H1 (cell line): Measurements from ENCODE around the gene LY6G5B. TPM values are rescaled to one million over a fixed set of nuclear protein-coding genes. Genes with fewer than 3 reads are reported as not detected.

Source experiments
- CTCF ChIA-PET: fragments of 300-600 bp; sonication (Branson Sonifier 250); formaldehyde crosslinking; loops from one replicate; lab custom pipeline; 2021; ENCODE audit not compliant: partially characterized antibody; lab: Charles Lee
- POLR2A ChIA-PET: fragments of 300-600 bp; sonication (Branson Sonifier 250); formaldehyde crosslinking; loops from one replicate; lab custom pipeline; 2021; ENCODE audit warnings: inconsistent platforms; ENCODE audit not compliant: partially characterized antibody; lab: Charles Lee
- DNase-seq, 2 experiments: peaks; one replicate each; pipeline versions ENCODE4 v3.0.0 to v3.0.0-alpha.2; 2010 to 2022; ENCODE audit warnings: low spot score in 2 of 2, low read depth in 1 of 2, mixed read lengths in 1 of 2
- FAIRE-seq: peaks from 2 replicates; lab custom pipeline; 2011; peaks lifted over from hg19 to GRCh38; lab: Jason Lieb, UNC
- H2AFZ ChIP-seq: 2 replicates; pipeline ENCODE4 v1.8.1; 2012; ENCODE audit warnings: low read length, inconsistent platforms
- H2AK5ac ChIP-seq: 2 replicates; pipeline ENCODE4 v1.6.1; 2013; ENCODE audit warnings: low read depth, low read length
- H2BK120ac ChIP-seq: replicated peaks from 2 replicates; pipeline ENCODE3; 2013; ENCODE audit warnings: low read depth, low read length, inconsistent platforms
- H2BK12ac ChIP-seq: 2 replicates; pipeline ENCODE4 v1.6.1; 2013; ENCODE audit warnings: low read depth, low read length
- H2BK15ac ChIP-seq: 2 replicates; pipeline ENCODE4 v1.6.1; 2013; ENCODE audit warnings: low read length
- H2BK20ac ChIP-seq: 2 replicates; pipeline ENCODE4 v1.6.1; 2013; ENCODE audit warnings: low read length
- H2BK5ac ChIP-seq: 2 replicates; pipeline ENCODE4 v1.6.1; 2013; ENCODE audit warnings: low read depth, low read length
- H3K14ac ChIP-seq: 2 replicates; pipeline ENCODE4 v1.6.1; 2013; ENCODE audit warnings: inconsistent platforms; ENCODE audit not compliant: insufficient read length
- H3K18ac ChIP-seq: 2 replicates; pipeline ENCODE4 v1.6.1; 2013; ENCODE audit warnings: low read length; ENCODE audit errors: extremely low read depth
- H3K23ac ChIP-seq: 2 replicates; pipeline ENCODE4 v1.6.1; 2013; ENCODE audit warnings: inconsistent platforms; ENCODE audit not compliant: insufficient read length
- H3K23me2 ChIP-seq: 2 replicates; pipeline ENCODE4 v1.6.1; 2013; ENCODE audit warnings: low read depth, low read length
- H3K27ac ChIP-seq: 2 replicates; pipeline ENCODE4 v1.6.1; 2011; ENCODE audit warnings: low read depth, low read length, inconsistent platforms
- H3K27me3 ChIP-seq, 4 experiments: replicated peaks in 1 of 4; 1 replicate in 1 of 4; 2 replicates in 3 of 4; pipeline versions ENCODE4 v1.6.1 to v1.8.1; 2011 to 2013; ENCODE audit warnings: low read length in 3 of 4, mild to moderate bottlenecking in 3 of 4, inconsistent platforms in 2 of 4, mixed read lengths in 2 of 4, moderate library complexity in 1 of 4; ENCODE audit not compliant: control insufficient read depth in 3 of 4, insufficient read depth in 3 of 4; ENCODE audit errors: extremely low read depth in 1 of 4
- H3K36me3 ChIP-seq, 4 experiments: 2 replicates each; pipeline versions ENCODE4 v1.6.1 to v1.8.1; 2011 to 2013; ENCODE audit warnings: mild to moderate bottlenecking in 4 of 4, low read length in 3 of 4, moderate library complexity in 2 of 4, control low read depth in 1 of 4, inconsistent platforms in 1 of 4; ENCODE audit not compliant: insufficient read depth in 4 of 4, control insufficient read depth in 2 of 4
- H3K4ac ChIP-seq: replicated peaks from 2 replicates; pipeline ENCODE3; 2013; ENCODE audit warnings: low read length, low read depth, mixed read lengths, inconsistent platforms; ENCODE audit not compliant: insufficient read length
- H3K4me1 ChIP-seq, 4 experiments: replicated peaks in 1 of 4; 1 replicate in 1 of 4; 2 replicates in 3 of 4; pipeline versions ENCODE4 v1.6.1 to v1.8.1; 2011 to 2013; ENCODE audit warnings: low read length in 3 of 4, inconsistent platforms in 2 of 4, mixed read lengths in 1 of 4; ENCODE audit not compliant: insufficient read depth in 4 of 4, control insufficient read depth in 3 of 4
- H3K4me2 ChIP-seq, 2 experiments: 2 replicates each; pipeline versions ENCODE4 v1.6.1 to v1.8.1; 2011 to 2013; ENCODE audit warnings: low read depth in 2 of 2, low read length in 2 of 2, control low read depth in 1 of 2, inconsistent platforms in 1 of 2, mild to moderate bottlenecking in 1 of 2; ENCODE audit not compliant: insufficient read depth in 1 of 2
- H3K4me3 ChIP-seq, 4 experiments: fragments of 200-600, 300-600 bp in 1 of 4; sonication (generic), shearing (Covaris generic), sonication (Bioruptor Twin) in 1 of 4; 2 replicates each; pipeline versions ENCODE4 v1.5.1 to v1.8.1; 2011 to 2016; ENCODE audit warnings: low read length in 4 of 4, low read depth in 3 of 4, control low read depth in 2 of 4, inconsistent platforms in 2 of 4, mild to moderate bottlenecking in 2 of 4, mixed read lengths in 1 of 4, moderate library complexity in 1 of 4; ENCODE audit not compliant: insufficient read depth in 2 of 4; ENCODE audit errors: extremely low read depth in 1 of 4
- H3K56ac ChIP-seq: replicated peaks from 2 replicates; pipeline ENCODE3; 2013; ENCODE audit warnings: low read depth, mild to moderate bottlenecking, mixed read lengths, low read length, inconsistent platforms; ENCODE audit not compliant: insufficient read length
- H3K79me1 ChIP-seq: 2 replicates; pipeline ENCODE4 v1.6.1; 2013; ENCODE audit warnings: low read depth, low read length, control low read depth
- H3K79me2 ChIP-seq, 2 experiments: 2 replicates each; pipeline versions ENCODE4 v1.6.1 to v1.8.1; 2012 to 2013; ENCODE audit warnings: low read length in 2 of 2, mild to moderate bottlenecking in 2 of 2, inconsistent platforms in 1 of 2; ENCODE audit not compliant: insufficient read depth in 2 of 2, control insufficient read depth in 1 of 2
- H3K9ac ChIP-seq, 4 experiments: replicated peaks in 1 of 4; 1 replicate in 1 of 4; 2 replicates in 3 of 4; pipeline versions ENCODE4 v1.6.1 to v1.8.1; 2011 to 2013; ENCODE audit warnings: low read depth in 3 of 4, low read length in 3 of 4, control low read depth in 2 of 4, mild to moderate bottlenecking in 2 of 4, moderate library complexity in 2 of 4, inconsistent platforms in 1 of 4; ENCODE audit errors: extremely low read depth in 1 of 4
- H3K9me3 ChIP-seq, 2 experiments: 2 replicates each; pipeline versions ENCODE4 v1.6.1 to v1.8.1; 2012 to 2013; ENCODE audit warnings: mild to moderate bottlenecking in 2 of 2, moderate library complexity in 2 of 2, control low read depth in 1 of 2, inconsistent platforms in 1 of 2, low read depth in 1 of 2, low read length in 1 of 2, mixed read lengths in 1 of 2; ENCODE audit not compliant: insufficient read depth in 2 of 2
- H4K20me1 ChIP-seq, 2 experiments: replicated peaks in 1 of 2; 2 replicates each; pipeline versions ENCODE3 to v1.8.1; 2011 to 2013; ENCODE audit warnings: inconsistent platforms in 2 of 2, low read length in 2 of 2, mild to moderate bottlenecking in 1 of 2; ENCODE audit not compliant: insufficient read depth in 2 of 2, control insufficient read depth in 1 of 2
- H4K5ac ChIP-seq: 2 replicates; pipeline ENCODE4 v1.6.1; 2013; ENCODE audit warnings: low read length, low read depth, mixed read lengths, inconsistent platforms; ENCODE audit not compliant: insufficient read length
- H4K8ac ChIP-seq: 2 replicates; pipeline ENCODE4 v1.8.0; 2013; ENCODE audit warnings: mild to moderate bottlenecking, moderate library complexity, low read length, inconsistent platforms; ENCODE audit not compliant: insufficient read depth; ENCODE audit errors: extremely low read depth
- H4K91ac ChIP-seq: replicated peaks from 2 replicates; pipeline ENCODE3; 2013; ENCODE audit warnings: low read length, mixed read lengths, inconsistent platforms; ENCODE audit not compliant: insufficient read length
- ATF3 ChIP-seq: IDR thresholded peaks from 2 replicates; pipeline ENCODE4 v1.6.1; 2011; ENCODE audit warnings: low read depth, mild to moderate bottlenecking, low read length; ENCODE audit not compliant: insufficient read depth
- CHD2 ChIP-seq: IDR thresholded peaks from 2 replicates; pipeline ENCODE4 v1.6.1; 2012; ENCODE audit warnings: low read length, improper control_type of control experiment
- EZH2 ChIP-seq: fragments of 200-600 bp; sonication (generic); IDR thresholded peaks from 2 replicates; pipeline ENCODE4 v1.7.1; 2012; ENCODE audit warnings: low read depth, mild to moderate bottlenecking, moderate library complexity, low read length, inconsistent platforms; ENCODE audit not compliant: severe bottlenecking
- GABPA ChIP-seq: IDR thresholded peaks from 2 replicates; pipeline ENCODE4 v1.6.1; 2011; ENCODE audit warnings: mild to moderate bottlenecking, low read length, moderate library complexity, borderline replicate concordance; ENCODE audit not compliant: insufficient read depth
- JUND ChIP-seq: IDR thresholded peaks from 2 replicates; pipeline ENCODE4 v1.6.1; 2011; ENCODE audit warnings: mild to moderate bottlenecking, improper control_type of control experiment, low read length
- KDM5A ChIP-seq: fragments of 200-600 bp; IDR thresholded peaks from 2 replicates; pipeline ENCODE4 v1.7.1; 2012; ENCODE audit warnings: mild to moderate bottlenecking, low read length, inconsistent platforms, mixed read lengths
- POU5F1 ChIP-seq: IDR thresholded peaks from 2 replicates; pipeline ENCODE4 v1.6.1; 2011; ENCODE audit warnings: low read depth, mild to moderate bottlenecking, low read length, moderate library complexity
- RAD21 ChIP-seq, 2 experiments: IDR thresholded peaks in 1 of 2; conservative IDR thresholded peaks in 1 of 2; 2 replicates each; pipeline ENCODE4 v1.6.1; 2011; ENCODE audit warnings: low read depth in 2 of 2, low read length in 2 of 2, improper control_type of control experiment in 1 of 2, inconsistent platforms in 1 of 2, mild to moderate bottlenecking in 1 of 2, moderate library complexity in 1 of 2
- RXRA ChIP-seq: IDR thresholded peaks from 2 replicates; pipeline ENCODE4 v1.6.1; 2011; ENCODE audit warnings: low read depth, mild to moderate bottlenecking, low read length, moderate library complexity; ENCODE audit not compliant: insufficient read depth
- SIX5 ChIP-seq: IDR thresholded peaks from 2 replicates; pipeline ENCODE4 v1.6.1; 2011; ENCODE audit warnings: mild to moderate bottlenecking, low read depth, low read length
- TCF12 ChIP-seq: IDR thresholded peaks from 2 replicates; pipeline ENCODE4 v1.6.1; 2011; ENCODE audit warnings: low read depth, mild to moderate bottlenecking, low read length
- ZNF274 ChIP-seq: IDR thresholded peaks from 2 replicates; pipeline ENCODE4 v1.7.0; 2012; ENCODE audit warnings: low read length, borderline replicate concordance; ENCODE audit errors: extremely low read depth
- WGBS, 2 experiments: shearing (Covaris generic) in 1 of 2; methylation state at CpG; one replicate each; pipeline versions ENCODE4 v1.1.6 to v1.1.7; 2013 to 2015; ENCODE audit warnings: low lambda C conversion rate in 2 of 2, mixed read lengths in 2 of 2, inconsistent platforms in 1 of 2, low coverage in 1 of 2, missing lambda C conversion rate in 1 of 2; ENCODE audit not compliant: insufficient replicate concordance in 2 of 2, insufficient coverage in 1 of 2, insufficient read length in 1 of 2; ENCODE audit errors: extremely low coverage in 1 of 2, missing lambda C conversion rate in 1 of 2; 5-methylcytosine and 5-hydroxymethylcytosine counted together
- polyA plus RNA-seq, 7 experiments: library from polyadenylated mRNA; depleted of rRNA in 3 of 7; stranded (reverse) in 5 of 7; unstranded in 2 of 7; fragments of >200 nt in 5 of 7; fragments of 200-250 nt in 2 of 7; gene quantifications; 1 replicate in 5 of 7; 2 replicates in 1 of 7; 4 replicates in 1 of 7; pipeline versions ENCODE4 v1.2.1 to v1.2.3, GENCODE V29; 2011 to 2013; ENCODE audit warnings: missing spikeins in 2 of 7, mixed read lengths in 2 of 7
- total RNA-seq: library from RNA; stranded (reverse); fragmentation: NEBNext Ultra II Directional; extraction: Animal tissue kit (Norgen Biotek cat#: 25700); gene quantifications from 2 replicates; pipeline ENCODE4 v1.2.1, GENCODE V29; 2021

Gene LY6G5B
- total and polyA plus RNA-seq, 2 of the 8 experiments (the other 6 are each of a cell fraction or from before 2014, with no cell fraction given), result 10.6 to 12.6 TPM

GRCh38 chr6:31676904-31677303 lies 7.1 kb downstream of the LY6G5B start:
- Histone ChIP-seq H4K5ac (no peak overlapping the region), H3K79me2 (no peaks in the 10 kb centered on the region), H3K27ac (no peak overlapping the region), H3K27me3 (peaks cover 2 to 8% (median 6%) of the 10 kb centered on the region in 4 experiments; a peak in 6 of 7 replicates), H2AFZ (no peak overlapping the region), H3K9me3 (no peaks in the 10 kb centered on the region), H3K14ac (no peak overlapping the region), H3K4ac (no peak overlapping the region), H3K23me2 (peaks cover 6% of the 10 kb centered on the region; the same call in 1 of the 2 replicates), H3K23ac (no peak overlapping the region), H2BK15ac (no peak overlapping the region), H3K36me3 (peaks cover 2 to 4% (median 3%) of the 10 kb centered on the region in 4 experiments; a peak in 6 of 8 replicates), H2AK5ac (no peak overlapping the region), H2BK120ac (no peak overlapping the region), H4K91ac (no peak overlapping the region), H2BK20ac (no peak overlapping the region), H2BK5ac (no peak overlapping the region), H3K4me2 (no peak overlapping the region), H3K79me1 (no peaks in the 10 kb centered on the region), H3K4me1 (peaks cover 0 to 7% (median 2%) of the 10 kb centered on the region in 4 experiments; a peak in 4 of 7 replicates), H2BK12ac (no peak overlapping the region), H3K9ac (no peak overlapping the region), H4K20me1 (no peaks in the 10 kb centered on the region), H3K4me3 (no peak overlapping the region), H3K18ac (no peak overlapping the region), H3K56ac (no peak overlapping the region), H4K8ac (no peak overlapping the region)
- TF ChIP-seq GABPA (no peak), RAD21 (IDR thresholded peaks at IDR 0.05 in 1 of 2, conservative IDR thresholded peaks at IDR 0.05 in 1 of 2; ENCODE audit: low read depth in 2 of 2, low read length in 2 of 2) (no peak), ATF3 (no peak), POU5F1 (no peak), RXRA (no peak), CHD2 (no peak), ZNF274 (no peak), JUND (no peak), SIX5 (no peak), EZH2 (no peak), KDM5A (no peak), TCF12 (no peak)
- no peak for FAIRE-seq
- DNase-seq, result no peak
- 81% methylated on average over 6 of the region's 6 CpGs; no CpG with 5 or more reads in 1 of the 2 experiments for WGBS, 2 experiments
- POLR2A ChIA-PET, result interaction anchor here (1.1 to 2.1 kb wide), 6 partner anchors 10 to 157 kb away, joined by 3 to 10 read pairs (median 4); partner anchors contain the start of genes BAG6 and HSPA1B
- CTCF ChIA-PET, result interaction anchor here (1.2 to 1.9 kb wide), 3 partner anchors 12 to 246 kb away, joined by 4 to 5 read pairs (median 4); partner anchors contain the start of gene GPANK1
